Activated naive CD4-positive, alpha-beta T cell treated with anti-CD3 and anti-CD28 coated beads for 36 hours (primary cell): ENCODE results near the gene NR2C2AP. TPM values are rescaled to one million over a fixed set of nuclear protein-coding genes. Genes with fewer than 3 reads are reported as not detected.
A peak's percentile ranks its signal among the peaks of the same experiment; 100 is the strongest.
"Not testable (repeated sequence)": the region's sequence is repeated elsewhere in the genome, so short reads cannot be mapped to it uniquely, and the experiment has no call there.

ENCODE experiments used
- CTCF ChIA-PET: fragments of 350-600 bp; sonication (Branson Sonifier 250); formaldehyde crosslinking; loops from one replicate; lab custom pipeline; 2021; ENCODE audit warnings: antibody characterized with exemption; lab: Charles Lee
- DNase-seq: peaks from one replicate; pipeline ENCODE4 v3.0.0-alpha.2; 2020
- H3K27ac Mint-ChIP-seq: one replicate; pipeline ENCODE4 v1.8.0; 2021; ENCODE audit warnings: mild to moderate bottlenecking, mixed read lengths
- H3K27me3 Mint-ChIP-seq: one replicate; pipeline ENCODE4 v1.8.0; 2021; ENCODE audit warnings: low read depth, mixed read lengths
- H3K36me3 Mint-ChIP-seq: one replicate; pipeline ENCODE4 v1.8.0; 2021; ENCODE audit warnings: low read depth, mixed read lengths
- H3K4me1 Mint-ChIP-seq: one replicate; pipeline ENCODE4 v1.8.0; 2021; ENCODE audit warnings: low read depth, mixed read lengths
- H3K4me3 Mint-ChIP-seq: one replicate; pipeline ENCODE4 v1.8.0; 2021; ENCODE audit warnings: mild to moderate bottlenecking, moderate library complexity, mixed read lengths
- H3K9me3 Mint-ChIP-seq: one replicate; pipeline ENCODE4 v1.8.0; 2021; ENCODE audit warnings: mixed read lengths
- intact Hi-C: fragments of 100-400 bp; cut with micrococcal nuclease; formaldehyde crosslinking; loops from one replicate; pipeline ENCODE4 v1.15.1; 2023
- total RNA-seq, 2 experiments: library from RNA; stranded (reverse); gene quantifications; one replicate each; pipeline ENCODE4 v1.2.3, GENCODE V29; 2021

The NR2C2AP gene
- total RNA-seq, 2 experiments from 2014 or later, result 32.4 to 34.2 TPM

DNA sequence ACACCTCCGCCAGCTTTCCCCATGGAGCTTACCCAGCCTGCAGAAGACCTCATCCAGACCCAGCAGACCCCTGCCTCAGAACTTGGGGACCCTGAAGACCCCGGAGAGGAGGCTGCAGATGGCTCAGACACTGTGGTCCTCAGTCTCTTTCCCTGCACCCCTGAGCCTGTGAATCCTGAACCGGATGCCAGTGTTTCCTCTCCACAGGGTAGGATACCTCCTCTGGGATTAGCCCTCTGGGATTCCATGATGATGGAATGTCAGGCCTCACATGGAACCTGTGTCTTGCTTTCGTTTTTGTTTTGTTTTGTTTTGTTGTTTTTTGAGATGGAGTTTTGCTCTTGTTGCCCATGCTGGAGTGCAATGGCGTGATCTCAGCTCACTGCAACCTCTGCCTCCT lies 9.3 kb downstream of the NR2C2AP start:
- intact Hi-C loops, result loop anchor here (2.0 kb wide), 1 partner anchor 213 kb away; no protein-coding TSS in a partner anchor
- peaks cover 45% of the 10 kb centered on the region for H3K4me1 Mint-ChIP-seq
- CTCF ChIA-PET, result interaction anchor here (1.4 to 2.3 kb wide), 3 partner anchors 7 to 19 kb away, joined by 3 to 8 read pairs (median 3); partner anchors contain the start of gene NR2C2AP

GRCh38 chr19:19192910-19193423 lies 10.2 kb downstream of the NR2C2AP start:
- Mint-ChIP-seq H3K36me3 (peaks cover 4% of the 10 kb centered on the region), H3K9me3 (no peaks in the 10 kb centered on the region), H3K27me3 (no peaks in the 10 kb centered on the region), H3K4me1 (peaks cover 49% of the 10 kb centered on the region), H3K4me3 (peak overlapping the region; percentile 93), H3K27ac (peak overlapping the region; percentile 96)
- DNase-seq, result no peak
- intact Hi-C loops, result loop anchor here (1.0 to 2.0 kb wide), 13 partner anchors 10 to 671 kb away; partner anchors contain the start of genes ARMC6, COPE, DDX49 and ELL
- CTCF ChIA-PET, result interaction anchor here (0.6 to 2.3 kb wide), 5 partner anchors 8 to 54 kb away, joined by 3 to 8 read pairs (median 3); partner anchors contain the start of gene NR2C2AP

More for the DNA sequence above, 9.3 kb downstream of the NR2C2AP start:
- Mint-ChIP-seq H3K9me3 (no peaks in the 10 kb centered on the region), H3K27ac (peak overlapping the region; percentile 46), H3K36me3 (peaks cover 8% of the 10 kb centered on the region), H3K4me3 (peak overlapping the region; percentile 93), H3K27me3 (no peaks in the 10 kb centered on the region)
- DNase-seq, result no peak

GRCh38 chr19:19192078-19192882 lies 10.9 kb downstream of the NR2C2AP start, which contains the start of the genes BORCS8 and RFXANK:
TSS of gene BORCS8 (minus strand) at chr19:19192152. CDS start at chr19:19192117, 35 bp downstream.
TSS of gene RFXANK (plus strand) at chr19:19192258. CDS start at chr19:19193947, 1,689 bp downstream.
- DNase-seq, result peak; percentile 100
- H3K4me1 Mint-ChIP-seq, result peaks cover 49% of the 10 kb centered on the region
- CTCF ChIA-PET, result interaction anchor here (0.6 to 2.3 kb wide), 5 partner anchors 9 to 18 kb away, joined by 3 to 8 read pairs (median 4); partner anchors contain the start of gene NR2C2AP
- intact Hi-C loops, result loop anchor here (1.0 to 2.0 kb wide), 13 partner anchors 11 to 670 kb away; partner anchors contain the start of genes ARMC6, COPE, DDX49 and ELL
- peak within 1 kb of the TSS; percentile 96 for H3K27ac Mint-ChIP-seq
- peak within 1 kb of the TSS; percentile 93 for H3K4me3 Mint-ChIP-seq
- H3K9me3 Mint-ChIP-seq, result no peaks in the 10 kb centered on the region
- H3K27me3 Mint-ChIP-seq, result no peaks in the 10 kb centered on the region
- H3K36me3 Mint-ChIP-seq, result peaks cover 3% of the 10 kb centered on the region

- intact Hi-C loops, result loop anchor here (1.0 to 2.0 kb wide), 13 partner anchors 12 to 669 kb away; partner anchors contain the start of genes ARMC6, COPE, DDX49 and ELL
- H3K4me3 Mint-ChIP-seq, result peak overlapping the region; percentile 93
- H3K27ac Mint-ChIP-seq, result peak overlapping the region; percentile 96
- peaks cover 4% of the 10 kb centered on the region for H3K36me3 Mint-ChIP-seq
- H3K4me1 Mint-ChIP-seq, result peaks cover 52% of the 10 kb centered on the region
- H3K9me3 Mint-ChIP-seq, result no peaks in the 10 kb centered on the region
- H3K27me3 Mint-ChIP-seq, result no peaks in the 10 kb centered on the region
- no peak for DNase-seq
- CTCF ChIA-PET, result interaction anchor here (1.7 to 2.3 kb wide), 3 partner anchors 11 to 17 kb away, joined by 4 to 8 read pairs (median 8); partner anchors contain the start of gene NR2C2AP
These were observed 11.5 kb downstream of the NR2C2AP start for GRCh38 chr19:19191768-19192077.

DNA sequence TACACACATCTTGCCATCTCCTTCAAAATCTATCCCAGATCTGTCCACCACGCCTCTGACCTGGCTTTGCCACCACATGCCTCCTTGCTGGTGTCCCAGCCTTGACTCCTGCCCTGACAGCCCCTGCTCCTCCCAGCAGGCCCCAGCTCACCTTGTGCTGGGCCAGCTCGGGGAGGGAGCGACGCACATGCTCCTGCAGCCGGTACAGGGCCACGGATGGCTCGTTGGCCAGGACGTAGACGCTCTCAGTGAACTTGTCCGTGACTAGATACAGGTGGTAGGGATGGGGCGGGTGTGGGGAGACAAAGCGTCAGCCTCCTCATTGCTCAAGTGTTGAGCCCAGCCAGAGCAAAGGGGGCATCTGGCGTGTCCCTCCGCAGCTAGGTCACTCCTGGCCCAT lies 16.5 kb downstream of the NR2C2AP start:
- peaks cover 18% of the 10 kb centered on the region for H3K36me3 Mint-ChIP-seq
- no peak overlapping the region for H3K4me3 Mint-ChIP-seq
- H3K4me1 Mint-ChIP-seq, result peaks cover 38% of the 10 kb centered on the region
- CTCF ChIA-PET, result interaction anchor here (2.5 kb wide), 1 partner anchor 12 kb away, joined by 10 read pairs; no protein-coding TSS in a partner anchor
- peaks cover 3% of the 10 kb centered on the region for H3K9me3 Mint-ChIP-seq
- intact Hi-C loops, result loop anchor here (1.0 kb wide), 2 partner anchors 39 to 175 kb away; no protein-coding TSS in a partner anchor
- H3K27me3 Mint-ChIP-seq, result no peaks in the 10 kb centered on the region
- no peak for DNase-seq
- peak overlapping the region; percentile 18 for H3K27ac Mint-ChIP-seq

DNA sequence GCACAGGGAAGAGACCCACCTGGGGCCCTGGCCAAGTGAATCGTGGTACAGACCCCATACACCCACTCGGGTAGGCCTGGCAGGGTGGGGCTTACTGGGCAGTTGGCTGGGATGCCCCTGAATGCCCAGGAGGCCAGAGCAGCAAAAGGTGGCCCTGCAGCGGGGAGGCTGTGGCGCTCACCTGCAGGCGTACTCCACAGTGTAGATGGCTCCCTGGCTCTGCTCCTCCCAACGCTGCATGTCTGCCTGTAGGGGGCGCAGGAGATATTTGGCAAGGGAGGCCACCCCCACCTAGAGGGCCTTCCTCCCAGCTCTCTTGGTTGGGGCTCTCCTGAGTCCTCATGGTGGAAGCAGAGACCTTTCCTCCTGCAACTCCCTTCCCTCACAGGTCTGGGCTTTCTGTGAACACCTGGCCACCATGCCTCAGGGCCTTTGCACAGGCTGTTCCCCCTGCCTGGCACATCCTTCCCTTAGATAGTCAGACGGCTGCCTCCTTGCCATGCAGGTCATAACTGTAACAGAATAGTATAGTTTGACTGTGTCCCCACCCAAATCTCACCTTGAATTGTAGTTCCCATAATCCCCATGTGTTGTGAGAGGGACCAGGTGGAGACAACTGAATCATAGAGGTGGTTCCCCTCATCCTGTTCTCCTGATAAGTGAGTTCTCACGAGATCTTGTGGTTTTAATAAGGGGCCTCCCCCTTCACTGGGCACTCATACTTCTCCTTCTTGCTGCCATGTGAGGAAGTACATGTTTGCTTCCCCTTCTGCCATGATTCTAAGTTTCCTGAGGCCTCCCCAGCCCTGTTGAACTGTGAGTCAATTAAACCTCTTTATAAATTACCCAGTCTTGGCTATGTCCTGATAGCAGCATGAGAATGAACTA lies 17.1 kb downstream of the NR2C2AP start:
- H3K4me1 Mint-ChIP-seq, result peaks cover 33% of the 10 kb centered on the region
- no peak overlapping the region for H3K4me3 Mint-ChIP-seq
- peaks cover 3% of the 10 kb centered on the region for H3K9me3 Mint-ChIP-seq
- peak overlapping the region; percentile 34 for H3K27ac Mint-ChIP-seq
- peaks cover 18% of the 10 kb centered on the region for H3K36me3 Mint-ChIP-seq
- intact Hi-C loops, result loop anchor here (1.0 kb wide), 2 partner anchors 39 to 175 kb away; no protein-coding TSS in a partner anchor
- CTCF ChIA-PET, result interaction anchor here (0.5 to 2.5 kb wide), 7 partner anchors 9 to 213 kb away, joined by 3 to 10 read pairs (median 3); partner anchors contain the start of gene NR2C2AP
- H3K27me3 Mint-ChIP-seq, result no peaks in the 10 kb centered on the region
- peak; percentile 68 for DNase-seq

DNA sequence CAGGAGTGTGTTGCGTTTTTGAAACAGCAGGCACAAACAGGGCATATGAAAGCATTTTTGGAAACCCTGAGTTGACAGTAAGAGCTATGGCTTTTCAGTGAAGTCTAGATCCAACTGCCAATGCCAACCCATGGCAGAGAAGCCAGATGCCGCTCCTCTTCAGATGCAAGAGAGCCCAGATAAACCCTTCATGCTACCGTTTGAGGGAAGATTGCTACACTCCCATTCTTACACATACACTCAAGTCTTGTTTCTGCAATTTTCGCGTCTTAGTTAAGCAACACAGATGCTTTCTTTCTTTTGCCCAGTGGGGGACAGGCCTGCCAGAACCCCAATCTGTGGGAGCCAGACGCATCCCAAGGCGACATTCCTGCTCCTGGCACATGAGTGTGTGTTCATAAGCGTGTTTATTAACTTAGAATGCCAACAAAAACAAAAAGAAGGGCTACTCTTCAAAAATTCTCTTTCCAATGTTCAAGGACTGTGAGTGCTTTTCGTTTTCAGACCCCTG lies 21.7 kb downstream of the NR2C2AP start:
- peaks cover 6% of the 10 kb centered on the region for H3K4me1 Mint-ChIP-seq
- CTCF ChIA-PET, result interaction anchor here (1.3 kb wide), 1 partner anchor 36 kb away, joined by 3 read pairs; no protein-coding TSS in a partner anchor
- intact Hi-C loops, result no loop called here
- H3K27ac Mint-ChIP-seq, result no peak overlapping the region
- peaks cover 3% of the 10 kb centered on the region for H3K9me3 Mint-ChIP-seq
- DNase-seq, result no peak
- H3K4me3 Mint-ChIP-seq, result no peak overlapping the region
- H3K27me3 Mint-ChIP-seq, result no peaks in the 10 kb centered on the region
- peaks cover 28% of the 10 kb centered on the region for H3K36me3 Mint-ChIP-seq

DNA sequence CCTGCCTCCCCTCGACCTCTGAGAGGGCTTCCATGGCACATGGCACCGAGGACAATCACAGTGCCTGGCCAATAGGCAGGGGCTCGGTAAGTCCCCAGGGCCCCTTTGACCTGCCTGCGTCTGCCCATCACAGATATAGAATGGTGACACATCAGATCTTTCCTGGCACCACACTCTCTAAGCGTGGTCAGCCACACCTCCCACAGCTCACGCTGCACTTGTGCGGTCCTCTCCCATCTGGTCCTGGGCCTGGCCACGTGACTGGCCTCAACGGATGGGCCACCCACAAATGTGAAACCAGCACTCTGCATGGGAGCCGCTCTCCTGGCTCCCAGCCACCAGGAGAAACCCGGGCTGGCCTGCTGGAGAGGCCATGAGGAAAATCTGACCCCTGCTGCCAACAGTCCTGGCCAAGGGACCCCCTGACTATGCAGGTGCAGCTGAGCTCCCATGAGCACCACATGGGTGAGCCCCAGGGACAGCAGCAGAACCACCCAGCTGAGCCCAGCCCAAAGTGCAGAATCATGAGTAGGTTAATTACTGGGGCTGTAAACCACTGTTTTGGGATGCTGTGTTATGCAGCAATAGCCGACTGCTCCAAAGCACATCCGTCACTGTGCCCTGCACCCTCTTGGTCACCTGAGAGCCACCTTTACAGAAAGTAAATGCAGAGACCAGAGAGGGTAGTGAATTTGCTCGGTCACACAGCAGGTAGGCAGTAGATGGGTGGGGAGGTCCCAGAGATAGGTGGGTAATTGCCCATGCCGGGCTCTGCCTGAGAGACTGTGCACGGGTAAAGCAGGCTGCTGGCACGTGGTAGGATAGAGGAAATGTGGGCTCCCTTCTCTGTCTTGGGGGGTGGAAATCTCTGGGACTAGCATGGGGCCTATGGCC lies 23.4 kb downstream of the NR2C2AP start:
- Mint-ChIP-seq H3K4me1 (no peaks in the 10 kb centered on the region), H3K27ac (no peak overlapping the region), H3K36me3 (peaks cover 21% of the 10 kb centered on the region), H3K27me3 (no peaks in the 10 kb centered on the region), H3K9me3 (no peaks in the 10 kb centered on the region), H3K4me3 (no peak overlapping the region)
- CTCF ChIA-PET, result no interaction called here
- intact Hi-C loops, result no loop called here
- no peak for DNase-seq

DNA sequence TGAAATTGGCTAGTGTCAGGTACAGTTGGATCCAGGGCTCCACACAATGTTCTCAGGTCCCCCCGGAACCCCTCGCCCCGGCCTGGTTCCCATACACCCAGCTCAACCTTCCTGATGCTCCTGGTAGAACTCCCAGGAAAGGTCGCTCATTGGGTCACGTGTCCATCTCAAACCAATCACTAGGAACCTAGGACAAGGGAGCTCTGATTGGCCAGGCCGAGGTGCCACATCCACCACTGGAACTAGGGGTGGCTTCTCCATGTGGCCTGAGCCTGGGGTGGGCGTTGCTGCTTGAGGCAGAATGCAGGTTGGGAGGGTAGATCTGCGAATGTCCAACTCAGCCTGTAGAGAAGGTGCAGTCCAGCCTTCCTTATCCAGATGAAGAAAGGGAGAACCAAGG lies 26.3 kb downstream of the NR2C2AP start:
- Mint-ChIP-seq H3K36me3 (peaks cover 15% of the 10 kb centered on the region), H3K27me3 (no peaks in the 10 kb centered on the region), H3K4me1 (no peaks in the 10 kb centered on the region), H3K9me3 (no peaks in the 10 kb centered on the region), H3K27ac (no peak overlapping the region), H3K4me3 (no peak overlapping the region)
- no peak for DNase-seq
- CTCF ChIA-PET, result interaction anchor here (0.6 to 3.4 kb wide), 2 partner anchors 21 to 33 kb away, joined by 3 to 30 read pairs; no protein-coding TSS in a partner anchor
- intact Hi-C loops, result no loop called here

- H3K27me3 Mint-ChIP-seq, H3K27ac Mint-ChIP-seq, intact Hi-C loops, H3K9me3 Mint-ChIP-seq, H3K36me3 Mint-ChIP-seq, DNase-seq, H3K4me3 Mint-ChIP-seq: not testable (repeated sequence)
- CTCF ChIA-PET, result interaction anchor here (0.5 kb wide), 1 partner anchor 764 kb away, joined by 3 read pairs; no protein-coding TSS in a partner anchor
- peaks cover 11% of the 10 kb centered on the region for H3K4me1 Mint-ChIP-seq
These were observed 30.0 kb downstream of the NR2C2AP start for GRCh38 chr19:19173243-19173642.
